Hepatocyte (in vitro differentiated cells): ENCODE measurements around the gene ATP9A.

Source experiments
- CTCF ChIP-seq: fragments of 200-600 bp; sonication (generic); IDR thresholded peaks from 2 replicates; pipeline ENCODE4 v1.5.1; 2016; ENCODE audit warnings: antibody characterized with exemption, mild to moderate bottlenecking; ENCODE audit not compliant: poor library complexity
- EZH2 ChIP-seq: fragments of 200-600 bp; sonication (generic); IDR thresholded peaks from 2 replicates; pipeline ENCODE4 v1.6.1; 2016; ENCODE audit warnings: antibody characterized with exemption, mild to moderate bottlenecking, borderline replicate concordance

GRCh38 chr20:51628533-51629398 lies 139.4 kb downstream of the ATP9A start:
- TF ChIP-seq CTCF, result no peak
- no peak for TF ChIP-seq EZH2
